ENCODE results near the gene OCA2.

OCA2 gene

DNA sequence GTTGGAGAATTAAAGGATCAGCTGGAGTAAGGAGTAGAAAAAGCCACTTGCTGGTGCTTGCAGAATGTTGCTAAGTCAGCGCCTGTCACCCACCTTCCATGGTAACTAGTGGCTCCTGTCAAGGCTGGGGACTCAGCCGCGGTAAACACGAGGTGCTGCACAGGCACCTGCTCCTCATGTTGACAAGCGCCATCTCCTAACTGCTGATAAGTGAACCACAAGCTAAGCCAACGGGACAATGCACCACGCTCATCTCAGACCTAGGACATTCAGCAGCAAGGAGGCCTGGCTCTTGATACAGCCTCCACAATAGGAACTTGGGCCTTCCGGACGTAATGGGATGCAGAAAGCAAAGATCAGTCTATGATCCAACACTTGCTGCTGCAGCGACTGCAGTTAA lies 264.4 kb downstream of the OCA2 start:
- no peak for DNase-seq

DNA sequence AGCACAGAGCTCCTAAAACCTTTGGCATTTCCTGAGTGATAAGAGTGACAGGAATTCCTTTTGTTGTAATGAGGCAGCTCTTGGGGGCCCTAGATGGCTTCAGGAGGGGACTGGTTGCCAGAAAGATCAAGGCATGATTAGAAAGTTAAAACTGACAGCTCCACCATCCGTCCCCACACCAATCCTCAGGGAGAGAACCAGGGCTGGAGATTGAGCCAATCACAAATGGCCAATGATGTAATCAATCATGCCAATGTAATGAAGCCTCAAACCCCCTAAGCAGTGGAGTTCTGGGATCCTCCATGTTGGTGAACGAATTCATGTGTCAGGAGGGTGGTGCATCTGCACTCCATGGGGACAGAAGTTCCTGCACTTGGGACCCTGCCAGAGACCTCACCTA lies 265.1 kb downstream of the OCA2 start:
- no peak for DNase-seq

DNA sequence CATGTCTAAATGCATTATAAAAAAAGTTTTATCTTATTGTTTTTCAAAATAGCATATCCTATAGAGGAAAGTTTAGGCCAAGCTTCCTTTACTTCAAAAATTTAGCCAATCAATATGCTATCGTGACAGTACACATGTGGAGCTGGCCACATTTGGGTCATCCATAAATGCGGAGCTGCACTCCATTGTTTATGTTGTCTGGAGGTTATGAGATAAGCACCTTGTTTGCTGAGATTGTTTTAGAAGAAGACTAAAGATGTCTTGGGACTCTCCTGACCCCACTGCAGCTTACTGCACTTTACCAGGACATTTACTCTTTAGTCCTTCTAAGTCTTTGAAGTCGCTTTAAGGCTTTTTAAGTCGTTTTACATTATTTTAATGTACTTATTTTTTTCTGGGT lies 265.9 kb downstream of the OCA2 start:
- no peak for DNase-seq

DNA sequence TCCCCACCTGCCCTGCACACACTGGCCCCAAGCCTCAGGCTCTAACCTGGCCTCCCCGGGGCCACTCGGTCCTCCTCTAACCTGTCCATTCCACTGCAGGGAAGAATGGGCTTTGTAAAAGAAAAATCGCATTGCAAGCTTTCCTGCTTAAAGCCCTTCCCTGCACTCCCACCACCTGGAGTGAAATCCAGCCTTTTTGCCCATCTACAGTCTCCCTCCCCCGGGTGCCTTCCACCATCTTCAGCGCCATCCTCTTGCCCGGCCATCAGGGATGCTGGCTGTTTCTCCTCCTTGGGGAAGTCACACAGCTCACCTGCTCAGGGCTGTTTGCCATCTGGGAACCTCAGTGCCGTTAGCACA lies 266.9 kb downstream of the OCA2 start:
- DNase-seq: no peak

DNA sequence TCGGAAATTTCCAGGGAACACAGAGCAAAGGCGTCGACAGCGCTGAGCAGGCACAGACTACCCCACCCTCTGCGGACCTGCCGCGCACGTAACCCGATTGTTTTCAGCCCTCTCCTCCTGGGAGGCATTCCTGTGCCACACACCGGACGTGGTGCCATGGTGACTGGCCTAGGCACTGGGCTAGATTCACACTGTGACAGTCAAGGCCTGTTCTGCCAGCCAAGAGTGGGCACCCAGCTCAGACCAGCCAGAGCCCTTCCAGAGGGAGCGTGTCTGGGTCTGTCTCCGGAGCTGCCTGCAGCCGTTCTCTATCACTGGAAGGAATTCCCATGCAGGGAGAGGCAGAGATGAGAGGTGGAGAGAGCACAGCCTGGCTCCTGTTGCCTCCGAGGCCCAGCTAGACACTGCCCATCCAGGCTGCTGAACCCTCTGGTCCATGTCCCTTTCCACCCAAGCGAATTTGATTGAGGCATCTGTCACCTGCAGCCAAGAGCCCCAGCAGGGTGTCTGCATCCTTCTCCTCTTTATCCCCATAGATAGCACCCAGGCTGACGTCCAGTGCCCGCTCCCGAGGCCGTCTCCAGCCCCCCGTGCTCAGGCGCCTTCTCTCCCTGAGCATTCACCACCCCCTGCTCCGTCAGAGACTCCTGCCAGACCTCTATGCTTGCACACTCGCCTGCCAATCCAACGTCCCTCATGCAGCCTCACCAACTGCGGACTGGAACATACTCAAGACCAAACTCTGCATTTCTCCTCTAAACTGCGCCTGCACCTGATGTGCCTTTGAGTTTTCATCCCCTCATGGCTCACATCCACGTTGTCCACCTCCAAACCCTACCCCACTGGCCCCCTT lies 267.5 kb downstream of the OCA2 start:
- DNase-seq: no peak

DNA sequence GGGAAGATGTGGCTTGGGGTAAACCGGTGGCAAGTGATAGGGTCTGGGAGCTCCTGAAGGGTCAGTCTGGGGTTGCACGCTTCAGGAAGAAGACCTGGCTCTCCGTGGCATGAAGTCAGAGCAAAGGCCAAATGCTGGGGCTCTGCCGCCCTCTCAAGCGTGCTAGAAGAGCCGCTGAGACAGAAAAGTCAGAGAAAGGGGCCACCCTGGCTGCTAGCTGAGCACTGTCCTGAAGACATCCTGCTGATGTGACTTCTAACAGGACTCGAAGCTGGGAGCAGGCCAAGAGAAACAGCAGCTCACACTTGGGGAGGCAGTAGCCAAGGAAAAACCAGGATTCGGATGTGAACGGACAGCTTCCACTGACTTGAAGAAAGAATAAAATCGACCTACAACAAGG lies 270.4 kb downstream of the OCA2 start:
- DNase-seq: no peak

DNA sequence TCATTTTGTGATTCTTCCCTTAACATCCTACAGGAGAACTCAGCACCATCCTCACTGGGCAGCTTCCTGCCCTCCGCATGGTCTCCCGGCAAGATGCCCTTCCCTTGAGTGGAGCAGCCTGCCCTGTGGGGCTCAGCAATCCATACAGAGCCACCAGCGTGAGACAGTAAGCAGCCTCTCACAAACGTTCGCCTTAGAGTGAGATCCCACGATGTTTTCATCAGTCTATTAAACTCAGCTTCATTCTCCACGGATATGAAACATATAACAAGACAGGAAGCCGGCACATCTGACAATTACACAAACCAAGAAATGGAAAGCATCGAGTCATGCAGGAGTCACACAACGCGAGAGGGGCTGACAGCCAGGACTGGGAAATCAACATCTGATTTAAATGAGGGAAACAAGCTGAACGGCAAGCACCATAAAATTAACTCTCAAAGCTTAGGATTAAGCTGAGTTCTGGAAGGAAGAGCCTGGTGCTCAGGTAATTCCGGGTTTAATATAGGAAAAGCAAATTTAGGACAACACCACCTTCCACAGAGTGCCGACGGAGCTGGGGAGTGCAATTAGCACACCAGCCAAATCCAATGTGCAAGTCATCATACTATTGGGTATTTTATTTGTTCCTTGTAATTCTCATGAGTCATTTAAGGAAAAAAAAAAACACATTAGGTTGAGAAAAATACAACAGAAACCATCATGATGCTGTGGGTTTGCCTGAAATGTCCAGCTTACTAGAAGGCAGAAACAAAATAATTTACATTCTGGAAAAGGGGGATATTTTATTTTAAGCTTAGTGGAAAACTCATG lies 272.0 kb downstream of the OCA2 start:
- no peak for DNase-seq

DNA sequence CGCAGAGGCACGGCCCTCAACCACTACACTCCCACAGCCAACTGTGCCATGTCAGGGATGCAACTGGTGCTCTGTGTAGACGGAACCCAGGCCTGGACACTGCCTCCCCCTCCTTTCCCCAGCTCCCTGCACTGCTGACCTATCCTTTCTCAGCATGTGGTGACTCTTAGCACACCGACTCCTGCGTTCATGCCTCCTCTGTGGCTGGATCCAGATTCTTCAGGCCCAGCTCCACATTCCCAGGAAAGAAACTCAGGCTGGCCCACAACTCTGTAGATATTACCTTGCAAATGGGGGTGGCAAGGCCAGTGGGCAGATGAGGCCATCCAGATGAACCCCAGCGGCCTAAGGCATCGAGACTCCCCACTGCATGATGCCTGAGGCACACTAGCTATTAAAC lies 272.7 kb downstream of the OCA2 start:
- no peak for DNase-seq

DNA sequence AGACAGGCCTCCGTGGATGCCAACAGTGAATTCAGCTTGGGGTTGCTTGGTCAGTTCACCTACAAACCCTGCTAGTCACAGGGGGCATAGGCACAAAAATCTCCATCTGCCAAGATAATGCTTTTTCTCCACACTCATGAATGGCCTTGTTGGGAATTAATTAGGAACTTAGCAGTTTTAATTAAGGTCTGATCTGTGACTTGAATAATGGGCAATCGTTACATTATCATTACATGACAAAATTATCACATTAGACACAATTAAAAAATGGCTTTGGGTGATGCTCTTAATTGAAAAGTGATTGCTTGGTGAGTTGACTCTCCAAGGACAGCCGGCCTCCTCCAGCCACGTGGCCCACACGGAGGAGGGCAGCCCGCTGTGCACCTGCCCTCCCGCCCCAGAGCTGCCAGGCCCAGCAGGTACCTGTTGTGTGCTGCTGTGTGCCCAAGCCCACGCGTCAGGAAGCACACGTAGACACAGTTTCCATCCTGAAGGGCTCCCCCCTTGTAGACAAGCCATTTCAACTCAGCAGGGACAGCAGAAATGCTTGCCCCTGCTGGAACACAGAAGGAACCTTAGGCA lies 274.2 kb downstream of the OCA2 start:
- no peak for DNase-seq

DNA sequence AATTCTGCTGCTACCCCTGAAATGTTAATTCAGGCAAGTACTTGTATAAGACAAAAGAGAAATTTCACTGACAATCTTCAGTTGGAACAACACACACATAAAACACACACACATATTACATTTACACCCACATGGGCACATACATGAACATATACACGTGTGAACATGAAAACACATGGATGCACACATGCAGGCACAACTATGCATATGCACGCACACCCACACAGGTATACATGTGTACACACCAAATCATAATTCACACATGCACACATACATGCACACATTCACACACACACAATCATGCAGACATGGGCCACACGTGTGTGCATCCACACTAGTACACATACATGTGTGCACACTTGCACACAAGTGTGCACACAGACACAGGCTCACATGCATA lies 277.8 kb downstream of the OCA2 start:
- no peak for DNase-seq

DNA sequence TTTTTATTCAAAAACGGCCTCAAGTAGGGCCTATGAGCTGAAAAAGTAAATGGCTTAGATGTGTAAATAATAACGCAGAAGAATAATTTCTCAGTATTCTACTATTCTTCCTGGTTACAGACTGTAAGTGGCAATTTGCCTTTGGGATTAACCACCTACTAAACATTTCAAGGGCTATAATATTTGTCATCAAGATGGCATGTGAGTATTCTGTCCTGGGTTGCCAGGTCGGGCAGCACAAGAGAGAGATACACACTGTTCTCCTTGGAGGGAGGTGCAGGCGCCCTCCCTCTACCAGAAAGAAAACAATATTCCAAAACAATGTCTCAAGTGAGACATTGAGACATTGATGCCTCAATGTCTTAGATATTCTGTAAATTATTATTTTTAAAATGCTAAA lies 278.4 kb downstream of the OCA2 start:
- no peak for DNase-seq

DNA sequence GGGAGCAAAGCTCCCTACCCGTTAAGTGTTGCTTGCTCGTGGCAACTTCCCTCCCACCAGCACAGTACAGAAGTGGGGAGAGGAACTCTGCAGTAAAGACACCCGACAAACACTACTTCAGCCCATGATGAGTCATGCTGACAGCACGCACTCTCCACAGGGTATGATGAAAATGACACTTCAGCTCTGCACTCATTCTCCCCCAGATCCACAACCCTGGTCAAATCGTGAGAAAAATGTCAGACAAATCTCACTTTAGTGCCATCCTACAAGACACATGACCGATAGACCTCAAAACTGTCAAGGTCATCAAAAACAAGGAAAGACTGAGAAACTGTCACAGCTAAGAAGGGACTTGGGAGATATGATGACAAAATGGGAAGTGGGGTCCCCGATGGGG lies 278.9 kb downstream of the OCA2 start:
- no peak for DNase-seq

DNA sequence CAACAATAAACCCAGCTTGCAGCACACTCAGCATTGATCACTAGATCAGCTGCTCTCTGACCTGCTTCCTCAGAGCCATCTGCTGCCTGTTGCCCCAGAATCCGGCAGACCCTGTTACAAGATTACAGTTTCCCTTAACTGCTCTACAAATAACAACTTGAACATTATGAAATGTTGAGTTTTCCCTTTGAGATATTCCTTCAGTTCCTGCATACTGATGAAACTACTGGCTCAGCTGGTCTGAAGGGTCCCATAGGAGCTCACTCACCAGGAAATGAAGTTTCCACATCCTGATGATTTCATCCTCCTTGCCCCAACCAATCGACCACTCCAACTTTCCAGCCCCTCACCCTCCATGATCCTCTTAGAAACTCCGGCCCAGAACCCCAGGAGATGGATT lies 281.9 kb downstream of the OCA2 start:
- DNase-seq: no peak

DNA sequence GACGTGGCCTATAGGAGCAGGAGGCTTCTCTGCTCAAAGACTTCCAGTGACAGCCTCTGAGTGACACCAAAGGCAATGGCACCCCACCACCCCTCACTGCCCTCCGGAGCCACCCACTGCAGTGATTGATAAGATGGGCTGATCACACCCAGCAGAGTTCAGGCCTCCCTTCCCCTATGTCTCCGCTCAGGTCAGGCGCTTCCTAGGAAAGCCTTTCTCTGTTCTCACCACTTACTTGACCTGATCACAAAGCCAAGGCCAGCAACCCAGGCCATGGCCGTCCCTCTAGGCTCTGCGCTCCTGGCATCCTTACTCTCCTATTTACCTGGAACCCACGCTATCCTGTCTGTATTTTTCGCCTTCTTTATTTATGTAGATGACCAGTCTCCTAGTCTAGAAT lies 282.3 kb downstream of the OCA2 start:
- DNase-seq: no peak

DNA sequence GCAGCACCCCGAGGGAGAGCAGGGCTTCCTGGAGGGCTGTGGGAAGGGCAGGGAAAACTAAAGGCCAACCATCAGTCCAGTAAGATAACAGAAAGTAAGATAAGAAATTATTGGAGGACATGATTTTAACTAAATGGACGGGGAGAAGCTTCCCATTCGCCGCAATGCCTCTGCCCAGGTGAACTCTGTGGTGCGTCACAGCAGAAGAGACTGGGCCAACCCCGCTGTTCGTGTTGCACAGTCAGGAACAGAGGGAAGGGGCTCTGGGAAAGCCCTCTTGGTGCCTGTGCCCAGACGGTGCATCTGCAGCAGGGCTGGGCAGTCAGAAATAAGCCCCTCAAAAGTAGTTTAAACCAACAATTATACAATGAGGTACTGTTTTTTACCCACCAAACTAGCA lies 284.1 kb downstream of the OCA2 start:
- DNase-seq: no peak

DNA sequence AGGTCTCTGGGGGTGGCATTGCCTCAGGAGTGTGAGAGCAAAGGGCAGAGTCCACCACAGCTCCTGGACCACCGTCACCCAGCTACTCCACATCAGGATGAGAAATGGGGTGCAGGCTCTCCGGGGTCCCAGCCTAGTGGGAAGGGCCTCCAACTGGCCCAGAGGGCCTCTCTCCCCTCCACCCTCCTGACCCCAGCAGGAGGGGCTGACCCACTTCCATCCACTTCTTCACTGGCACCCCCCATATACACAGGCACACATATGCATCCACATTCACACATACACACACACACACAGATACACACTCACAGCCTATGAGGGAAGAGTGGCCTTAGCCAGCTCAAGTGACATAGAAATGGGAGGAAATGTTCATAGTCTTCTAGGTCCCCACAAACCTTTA lies 286.0 kb downstream of the OCA2 start:
- DNase-seq: no peak

DNA sequence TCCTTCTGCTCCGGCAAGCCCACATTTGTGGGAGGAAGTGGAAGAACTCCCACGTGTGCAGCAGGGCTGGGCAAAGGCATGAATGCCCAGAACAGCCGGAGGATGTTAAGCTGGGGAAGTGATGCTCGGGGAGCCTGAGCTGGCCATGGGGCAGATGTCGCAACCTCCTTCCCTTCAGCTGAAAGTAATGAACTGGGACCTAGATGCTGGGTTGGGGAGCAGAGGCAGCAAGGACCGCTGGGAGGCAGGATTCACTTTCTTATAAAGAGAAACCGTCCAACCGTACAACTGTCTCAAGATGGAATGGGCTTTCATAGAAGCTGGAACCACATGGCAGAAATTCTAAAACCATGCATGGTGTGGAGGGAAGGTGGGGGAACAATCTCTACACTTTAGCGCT lies 290.9 kb downstream of the OCA2 start:
- DNase-seq: no peak

DNA sequence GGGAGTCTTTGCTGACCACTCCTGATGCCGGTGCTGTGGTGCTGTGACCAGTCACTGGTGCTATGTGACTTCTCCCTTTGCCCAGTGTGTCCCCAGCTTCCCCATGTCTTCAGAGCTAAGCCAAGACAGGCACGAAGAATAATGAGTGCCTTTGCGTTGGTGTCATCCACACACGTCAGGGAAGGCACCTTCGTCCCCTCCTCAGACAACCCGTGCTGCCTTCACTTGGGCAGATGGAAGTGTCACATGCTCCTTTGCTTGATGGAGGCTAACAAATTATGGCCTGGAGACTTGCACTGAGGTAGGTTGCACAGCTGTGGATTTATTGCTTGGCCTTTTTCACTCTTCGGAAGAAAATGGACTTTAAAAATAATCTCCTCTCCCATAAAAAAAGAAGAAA lies 291.8 kb downstream of the OCA2 start:
- no peak for DNase-seq

DNA sequence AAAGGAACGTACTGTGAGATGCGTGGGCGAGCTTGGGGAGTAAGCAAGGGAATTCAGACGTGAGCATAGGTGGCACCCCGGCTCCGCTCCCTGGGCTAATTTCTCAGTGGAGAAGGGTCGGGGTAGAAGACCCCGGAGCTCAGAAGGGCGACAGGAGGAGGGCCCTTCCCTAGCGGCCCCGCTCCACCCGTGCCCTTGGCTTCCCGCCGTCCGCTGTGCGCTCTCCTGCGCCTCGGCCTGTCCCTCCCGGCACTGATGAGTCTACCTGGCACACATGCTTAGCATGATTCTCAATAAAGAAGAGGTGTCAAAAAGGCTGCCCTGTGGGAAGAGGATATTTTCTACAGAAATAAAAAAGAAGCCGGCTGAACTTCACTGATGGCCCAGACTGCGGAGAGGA lies 292.7 kb downstream of the OCA2 start:
- DNase-seq: no peak

DNA sequence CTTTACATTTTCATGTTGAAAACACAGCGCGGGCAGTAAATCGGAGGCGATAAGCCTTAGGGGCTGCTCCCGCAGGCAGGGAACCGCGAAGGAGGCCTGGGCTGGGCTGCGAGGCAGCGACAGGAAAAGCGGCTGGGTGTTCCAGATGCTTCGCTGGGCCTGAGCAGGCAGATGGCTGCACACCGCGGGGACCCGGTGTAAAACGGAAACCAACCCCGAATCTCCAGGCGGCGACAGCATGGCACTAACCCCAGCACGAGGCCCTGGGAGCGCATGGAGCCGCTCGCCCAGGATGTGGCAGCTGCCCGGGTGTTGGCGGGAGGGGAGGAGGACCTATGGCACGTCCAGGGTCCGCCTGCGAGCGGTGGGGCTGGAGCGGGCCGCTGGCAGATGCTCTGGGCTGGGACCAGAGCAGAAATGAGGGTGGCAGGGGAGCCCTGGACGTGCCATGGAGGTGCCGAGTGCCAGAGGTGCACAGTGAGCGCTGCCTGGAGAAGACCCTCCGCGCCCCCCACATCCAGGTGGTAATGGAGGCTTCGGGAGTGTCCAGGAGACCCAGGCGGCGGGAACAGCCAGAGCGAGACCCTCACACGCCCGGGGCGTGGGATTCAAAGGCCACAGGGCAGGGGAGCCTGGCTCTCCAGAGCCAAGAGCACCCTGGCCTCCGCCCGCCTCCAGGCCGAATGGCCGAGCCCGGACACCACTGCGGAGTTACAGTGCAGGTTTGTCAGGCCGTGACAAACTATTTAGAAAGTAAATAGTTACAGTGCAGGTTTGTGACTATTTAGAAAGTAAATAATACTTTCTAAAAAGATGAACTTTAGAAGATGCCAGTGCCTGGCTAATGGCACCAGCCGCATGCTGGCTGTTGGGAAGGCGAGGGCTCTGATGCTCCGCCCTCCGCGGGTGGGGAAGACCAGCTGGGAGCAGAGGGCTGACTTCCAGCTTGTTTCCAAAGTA lies 293.6 kb downstream of the OCA2 start:
- no peak for DNase-seq

DNA sequence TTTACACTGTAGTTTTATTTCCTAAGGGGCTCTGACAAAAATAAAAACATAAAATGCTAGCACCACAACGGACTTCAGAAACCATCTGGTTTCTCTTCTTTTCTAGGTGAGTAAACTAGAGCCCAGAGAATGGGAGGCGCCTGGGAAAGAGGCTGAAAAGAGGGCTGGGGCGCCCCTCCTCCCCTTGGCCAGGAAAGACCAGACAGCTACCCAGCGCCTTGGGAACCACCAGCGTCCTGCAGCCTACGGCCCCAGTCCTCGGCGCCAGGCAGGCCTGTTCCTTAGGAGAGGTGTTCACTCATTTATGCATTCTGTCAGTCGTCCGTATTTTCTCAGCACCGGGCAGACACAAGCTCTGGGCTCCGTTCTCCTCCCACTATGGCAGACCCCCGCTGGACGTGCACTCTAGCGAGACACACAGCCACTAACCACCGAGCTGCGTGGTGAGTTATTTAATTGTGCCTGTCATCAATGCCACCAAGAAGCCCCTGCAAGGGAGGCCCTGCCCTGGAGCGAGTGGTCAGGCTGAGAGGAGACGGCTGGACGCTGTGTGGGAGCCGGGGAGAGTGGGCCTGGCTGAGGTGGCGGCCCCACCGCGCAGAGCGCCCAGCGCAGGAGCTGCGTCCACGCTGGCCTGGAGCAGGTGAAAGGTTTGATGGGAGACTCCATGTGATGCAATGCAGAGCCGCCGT lies 294.4 kb downstream of the OCA2 start:
- no peak for DNase-seq

DNA sequence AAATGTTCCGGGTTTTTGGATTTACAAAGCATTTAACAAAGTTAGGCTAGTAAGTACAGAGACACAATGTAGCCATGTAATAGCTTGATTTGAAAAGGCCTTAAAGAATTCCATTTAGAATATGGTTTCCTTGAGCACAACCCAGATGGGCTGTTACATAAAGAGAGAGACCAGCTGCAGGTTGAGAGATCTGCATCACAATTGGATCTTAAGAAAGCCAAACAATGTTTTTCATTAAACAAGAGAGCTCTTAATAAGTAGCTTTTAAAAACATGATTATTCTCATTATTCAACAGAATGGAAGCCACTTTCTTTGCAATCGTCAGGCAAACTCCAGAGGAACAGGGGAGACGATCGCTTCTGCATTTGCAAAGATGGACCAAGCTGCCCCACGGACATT lies 300.3 kb downstream of the OCA2 start:
- no peak for DNase-seq
